ENCODE data around the gene PDE4D.

GRCh38 chr5:59137846-59138245, 755.7 kb downstream of the PDE4D start:
- no peak for TF ChIP-seq ZFP3 (CRISPR knock-in tag; IDR thresholded peaks at IDR 0.05)
- TF ChIP-seq TOX (CRISPR knock-in tag; IDR thresholded peaks at IDR 0.05; ENCODE audit: borderline replicate concordance), result no peak
- TF ChIP-seq ZC3H10 (CRISPR knock-in tag; IDR thresholded peaks at IDR 0.05), result no peak
- no peak for TF ChIP-seq BACH2 (CRISPR knock-in tag; IDR thresholded peaks at IDR 0.05; ENCODE audit: borderline replicate concordance)
- no peak for TF ChIP-seq CREB5 (CRISPR knock-in tag; IDR thresholded peaks at IDR 0.05; ENCODE audit: low read depth)
- TF ChIP-seq PATZ1 (CRISPR knock-in tag; IDR thresholded peaks at IDR 0.05; ENCODE audit: borderline replicate concordance), result no peak
- TF ChIP-seq ARNTL (CRISPR knock-in tag; IDR thresholded peaks at IDR 0.05; ENCODE audit: borderline replicate concordance, low read depth), result no peak
- TF ChIP-seq, protein P1, sequence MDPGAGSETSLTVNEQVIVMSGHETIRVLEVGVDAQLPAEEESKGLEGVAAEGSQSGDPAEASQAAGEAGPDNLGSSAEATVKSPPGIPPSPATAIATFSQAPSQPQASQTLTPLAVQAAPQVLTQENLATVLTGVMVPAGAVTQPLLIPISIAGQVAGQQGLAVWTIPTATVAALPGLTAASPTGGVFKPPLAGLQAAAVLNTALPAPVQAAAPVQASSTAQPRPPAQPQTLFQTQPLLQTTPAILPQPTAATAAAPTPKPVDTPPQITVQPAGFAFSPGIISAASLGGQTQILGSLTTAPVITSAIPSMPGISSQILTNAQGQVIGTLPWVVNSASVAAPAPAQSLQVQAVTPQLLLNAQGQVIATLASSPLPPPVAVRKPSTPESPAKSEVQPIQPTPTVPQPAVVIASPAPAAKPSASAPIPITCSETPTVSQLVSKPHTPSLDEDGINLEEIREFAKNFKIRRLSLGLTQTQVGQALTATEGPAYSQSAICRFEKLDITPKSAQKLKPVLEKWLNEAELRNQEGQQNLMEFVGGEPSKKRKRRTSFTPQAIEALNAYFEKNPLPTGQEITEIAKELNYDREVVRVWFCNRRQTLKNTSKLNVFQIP (CRISPR knock-in tag; IDR thresholded peaks at IDR 0.05; ENCODE audit: borderline replicate concordance, low read depth), result no peak
- TF ChIP-seq RARB (CRISPR knock-in tag; IDR thresholded peaks at IDR 0.05), result no peak
- no peak for TF ChIP-seq ISL1 (CRISPR knock-in tag; IDR thresholded peaks at IDR 0.05)
- TF ChIP-seq TCF4 (CRISPR knock-in tag; IDR thresholded peaks at IDR 0.05; ENCODE audit: borderline replicate concordance), result no peak
- no peak for TF ChIP-seq GLIS3 (CRISPR knock-in tag; IDR thresholded peaks at IDR 0.05)

Measured in SK-N-SH treated with all-trans-retinoic acid at 6 μM for 48 hours (cell line).